ENCODE data around the gene CLDN14. TPM values are rescaled to one million over a fixed set of nuclear protein-coding genes. Genes with fewer than 3 reads are reported as not detected.

Gene CLDN14
- total and polyA plus RNA-seq, 12 donors = 0.06 TPM; not detected in 11

DNA sequence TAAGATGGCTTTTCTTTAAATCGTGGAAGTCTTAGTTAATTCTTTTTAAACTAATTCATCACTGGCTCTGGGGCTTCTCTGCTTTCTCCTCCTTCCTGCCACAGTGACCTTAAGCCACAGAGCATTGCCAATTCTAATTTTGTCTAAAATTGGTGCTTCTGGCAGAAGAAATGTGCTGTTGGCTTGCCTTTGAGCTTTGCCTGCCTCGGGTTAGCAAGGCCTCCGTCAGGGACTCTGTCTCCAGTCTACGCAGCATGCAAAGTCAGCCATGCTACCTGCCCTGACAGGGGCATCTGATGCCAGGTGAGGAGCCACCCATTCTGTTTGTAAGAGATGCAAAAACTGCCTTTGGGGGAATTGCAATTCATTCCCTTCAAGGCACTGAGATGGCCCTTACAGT lies 25.2 kb downstream of the CLDN14 start:
- Histone ChIP-seq H3K9me3 (no peaks in the 10 kb centered on the region), H3K27ac (no peak overlapping the region), H3K4me1 (peaks cover 0 to 18% (median 0%) of the 10 kb centered on the region in 9 donors), H3K27me3 (no peaks in the 10 kb centered on the region), H3K4me3 (no peak overlapping the region), H3K36me3 (no peaks in the 10 kb centered on the region)
- intact Hi-C loops (cut with DNase I) = no loop called here
- no peak for ATAC-seq
- TF ChIP-seq, protein P1, sequence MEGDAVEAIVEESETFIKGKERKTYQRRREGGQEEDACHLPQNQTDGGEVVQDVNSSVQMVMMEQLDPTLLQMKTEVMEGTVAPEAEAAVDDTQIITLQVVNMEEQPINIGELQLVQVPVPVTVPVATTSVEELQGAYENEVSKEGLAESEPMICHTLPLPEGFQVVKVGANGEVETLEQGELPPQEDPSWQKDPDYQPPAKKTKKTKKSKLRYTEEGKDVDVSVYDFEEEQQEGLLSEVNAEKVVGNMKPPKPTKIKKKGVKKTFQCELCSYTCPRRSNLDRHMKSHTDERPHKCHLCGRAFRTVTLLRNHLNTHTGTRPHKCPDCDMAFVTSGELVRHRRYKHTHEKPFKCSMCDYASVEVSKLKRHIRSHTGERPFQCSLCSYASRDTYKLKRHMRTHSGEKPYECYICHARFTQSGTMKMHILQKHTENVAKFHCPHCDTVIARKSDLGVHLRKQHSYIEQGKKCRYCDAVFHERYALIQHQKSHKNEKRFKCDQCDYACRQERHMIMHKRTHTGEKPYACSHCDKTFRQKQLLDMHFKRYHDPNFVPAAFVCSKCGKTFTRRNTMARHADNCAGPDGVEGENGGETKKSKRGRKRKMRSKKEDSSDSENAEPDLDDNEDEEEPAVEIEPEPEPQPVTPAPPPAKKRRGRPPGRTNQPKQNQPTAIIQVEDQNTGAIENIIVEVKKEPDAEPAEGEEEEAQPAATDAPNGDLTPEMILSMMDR (IDR thresholded peaks at IDR 0.05) = no peak
- 68 to 73% methylated on average over 4 of the region's 4 CpGs for WGBS, 2 donors
- no peak for DNase-seq

DNA sequence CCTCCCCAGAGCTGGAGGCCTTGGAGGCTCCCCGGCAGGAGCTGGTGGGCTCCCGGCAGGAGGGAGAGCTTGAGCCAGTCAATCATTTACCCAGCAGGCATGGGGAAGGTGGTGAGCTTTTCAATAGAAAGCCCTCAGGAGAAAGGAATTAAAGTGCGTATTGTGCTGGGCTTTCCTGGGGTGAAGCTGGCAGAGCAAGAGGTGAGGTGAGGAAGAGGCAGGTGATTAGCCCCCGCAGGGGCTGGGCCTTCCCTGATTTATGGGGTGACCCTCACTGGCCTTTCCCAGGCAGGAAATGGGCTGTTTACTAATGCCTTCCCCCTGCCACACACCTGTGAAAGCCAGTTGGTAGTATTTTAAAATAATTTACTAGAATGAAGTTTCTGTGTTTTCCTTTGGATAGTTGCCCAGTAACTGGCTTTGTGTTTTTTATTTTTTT lies 25.8 kb downstream of the CLDN14 start:
- Histone ChIP-seq H3K27me3 (no peaks in the 10 kb centered on the region), H3K4me3 (no peak overlapping the region), H3K36me3 (no peaks in the 10 kb centered on the region), H3K4me1 (peaks cover 0 to 18% (median 0%) of the 10 kb centered on the region in 9 donors), H3K27ac (no peak overlapping the region), H3K9me3 (no peaks in the 10 kb centered on the region)
- ATAC-seq (no peak), DNase-seq (no peak)
- TF ChIP-seq, protein P1 (IDR thresholded peaks at IDR 0.05) = no peak
- WGBS, 2 donors = 35 to 46% methylated on average over 4 of the region's 4 CpGs
- intact Hi-C loops (cut with DNase I) = no loop called here

DNA sequence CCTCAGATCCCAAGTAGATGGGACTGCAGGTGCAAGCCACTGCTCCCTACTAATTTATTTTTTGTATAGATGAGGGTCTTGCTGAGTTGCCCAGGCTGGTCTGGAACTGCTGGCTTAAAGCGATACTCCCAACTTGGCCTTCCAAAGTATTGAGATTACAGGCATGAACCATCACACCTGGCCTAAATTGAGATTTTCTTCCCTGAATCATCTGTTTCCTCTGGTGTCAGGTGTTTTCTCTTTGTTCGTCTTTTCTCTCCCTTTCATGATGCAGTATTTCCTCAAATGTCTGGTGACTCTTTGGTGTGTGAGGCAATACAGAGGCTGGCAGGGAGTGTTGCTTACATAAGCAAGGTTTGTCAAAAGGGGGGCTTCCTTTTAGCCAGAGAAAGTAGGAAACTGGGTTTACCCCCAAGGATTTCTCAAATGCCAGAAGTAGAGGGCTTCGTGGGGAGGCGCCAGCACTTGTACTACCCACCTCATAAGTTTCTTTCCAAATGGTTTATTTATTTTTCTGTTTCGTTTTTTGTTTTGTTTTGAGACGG lies 27.6 kb downstream of the CLDN14 start:
- H3K36me3 ChIP-seq = no peaks in the 10 kb centered on the region
- TF ChIP-seq, protein P1 (IDR thresholded peaks at IDR 0.05) = no peak
- peaks cover 0 to 18% (median 0%) of the 10 kb centered on the region in 9 donors for H3K4me1 ChIP-seq
- WGBS, 2 donors = 58 to 82% methylated on average over 6 of the region's 6 CpGs
- no peaks in the 10 kb centered on the region for H3K27me3 ChIP-seq
- DNase-seq (no peak), ATAC-seq (no peak)
- H3K4me3 ChIP-seq = no peak overlapping the region
- no peaks in the 10 kb centered on the region for H3K9me3 ChIP-seq
- no peak overlapping the region for H3K27ac ChIP-seq
- intact Hi-C loops (cut with DNase I) = no loop called here

DNA sequence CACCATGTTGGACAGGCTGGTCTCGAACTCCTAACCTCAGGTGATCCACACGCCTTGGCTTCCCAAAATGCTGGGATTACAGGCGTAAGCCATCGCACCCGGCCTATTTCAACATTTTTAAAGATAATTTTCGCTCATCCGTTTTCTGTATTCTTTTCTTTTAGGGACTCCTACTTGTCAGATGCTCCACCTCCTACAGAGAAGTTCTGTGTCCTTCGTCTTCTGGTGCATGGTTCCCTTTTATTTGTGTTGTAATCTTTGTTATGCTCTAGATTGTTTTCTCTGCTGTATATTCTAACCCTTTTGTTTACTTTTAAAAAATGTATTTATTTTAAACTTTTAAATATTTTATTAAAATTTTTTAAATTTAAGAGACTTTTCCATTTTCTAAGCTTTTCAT lies 28.4 kb downstream of the CLDN14 start:
- WGBS, 2 donors = 94 to 96% methylated on average over 8 of the region's 8 CpGs
- TF ChIP-seq, protein P1 (IDR thresholded peaks at IDR 0.05) = no peak
- H3K9me3 ChIP-seq = no peaks in the 10 kb centered on the region
- no peak overlapping the region for H3K4me3 ChIP-seq
- H3K27me3 ChIP-seq = no peaks in the 10 kb centered on the region
- H3K4me1 ChIP-seq = peaks cover 0 to 9% (median 0%) of the 10 kb centered on the region in 9 donors
- intact Hi-C loops (cut with DNase I) = no loop called here
- ATAC-seq (no peak), DNase-seq (no peak)
- H3K27ac ChIP-seq = no peak overlapping the region
- H3K36me3 ChIP-seq = no peaks in the 10 kb centered on the region
